CD8-positive, alpha-beta memory T cell (primary cell): Measurements from ENCODE around the gene GNG14. TPM values are rescaled to one million over a fixed set of nuclear protein-coding genes. Genes with fewer than 3 reads are reported as not detected.

ENCODE experiments used
- polyA plus RNA-seq: library from polyadenylated mRNA; unstranded; fragments of 300-500 nt; fragmentation: Illumina TruSeq; gene quantifications from one replicate; pipeline ENCODE4 v1.2.3, GENCODE V29; 2021
- total RNA-seq, 2 experiments: library from RNA; stranded (reverse); gene quantifications; one replicate each; pipeline ENCODE4 v1.2.3, GENCODE V29; 2021

GNG14 gene
- total and polyA plus RNA-seq, 3 experiments from 2014 or later: not detected

Other genes with a start within 250 kb of the GNG14 start
- 1 to 10 TPM; 4.2 to 4.6 TPM for gene ZNF443, start 247.0 kb upstream of the GNG14 start, total RNA-seq
- gene ZNF443, start 247.0 kb upstream of the GNG14 start, polyA plus RNA-seq: 2.5 TPM
- 1 to 10 TPM; 2.5 TPM for gene ZNF709, start 203.2 kb upstream of the GNG14 start, total RNA-seq
- gene ZNF709, start 203.2 kb upstream of the GNG14 start, polyA plus RNA-seq: 1.1 TPM
- 1 to 10 TPM; 7.4 to 8.0 TPM for gene ZNF564, start 136.5 kb upstream of the GNG14 start, total RNA-seq
- 16.7 TPM for gene ZNF564, start 136.5 kb upstream of the GNG14 start, polyA plus RNA-seq
- gene ZNF490, start 77.2 kb upstream of the GNG14 start, total RNA-seq: 1 to 10 TPM; 8.0 to 8.4 TPM
- gene ZNF490, start 77.2 kb upstream of the GNG14 start, polyA plus RNA-seq: 6.9 TPM
- gene ZNF791, start 77.1 kb upstream of the GNG14 start, total RNA-seq: 10 to 100 TPM; 23.6 to 23.8 TPM
- gene ZNF791, start 77.1 kb upstream of the GNG14 start, polyA plus RNA-seq: 21.3 TPM
- 10 to 100 TPM; 83.8 to 85.3 TPM for gene MAN2B1, start 21.3 kb upstream of the GNG14 start, total RNA-seq
- 76.4 TPM for gene MAN2B1, start 21.3 kb upstream of the GNG14 start, polyA plus RNA-seq
- 10 to 100 TPM; 18.8 to 19.9 TPM for gene WDR83, start 21.2 kb upstream of the GNG14 start, total RNA-seq
- gene WDR83, start 21.2 kb upstream of the GNG14 start, polyA plus RNA-seq: 13.1 TPM
- gene DHPS, start 6.1 kb upstream of the GNG14 start, total RNA-seq: 100 to 1,000 TPM; 113 to 116 TPM
- 91.8 TPM for gene DHPS, start 6.1 kb upstream of the GNG14 start, polyA plus RNA-seq
- gene FBXW9, start 8.6 kb downstream of the GNG14 start, total RNA-seq: 1 to 10 TPM; 7.9 to 8.1 TPM
- 5.9 TPM for gene FBXW9, start 8.6 kb downstream of the GNG14 start, polyA plus RNA-seq
- gene TNPO2, start 35.9 kb downstream of the GNG14 start, total RNA-seq: 100 to 1,000 TPM; 148 TPM
- gene TNPO2, start 35.9 kb downstream of the GNG14 start, polyA plus RNA-seq: 3.4 TPM
- 100 to 1,000 TPM; 243 to 247 TPM for gene TRIR, start 46.7 kb downstream of the GNG14 start, total RNA-seq
- 248 TPM for gene TRIR, start 46.7 kb downstream of the GNG14 start, polyA plus RNA-seq
- 100 to 1,000 TPM in 1 of 2 experiments, 10 to 100 TPM in 1; 96.9 to 101 TPM for gene GET3, start 49.5 kb downstream of the GNG14 start, total RNA-seq
- 72.5 TPM for gene GET3, start 49.5 kb downstream of the GNG14 start, polyA plus RNA-seq
- gene BEST2, start 63.8 kb downstream of the GNG14 start, total RNA-seq: not detected
- not detected for gene BEST2, start 63.8 kb downstream of the GNG14 start, polyA plus RNA-seq
- gene HOOK2, start 87.6 kb downstream of the GNG14 start, total RNA-seq: 10 to 100 TPM in 1 of 2 experiments, 1 to 10 TPM in 1; 9.8 to 11.4 TPM
- gene HOOK2, start 87.6 kb downstream of the GNG14 start, polyA plus RNA-seq: 2.9 TPM
- 100 to 1,000 TPM; 249 to 259 TPM for gene JUNB, start 103.5 kb downstream of the GNG14 start, total RNA-seq
- gene JUNB, start 103.5 kb downstream of the GNG14 start, polyA plus RNA-seq: 1,529 TPM
- 100 to 1,000 TPM; 183 to 184 TPM for gene PRDX2, start 113.8 kb downstream of the GNG14 start, total RNA-seq
- 257 TPM for gene PRDX2, start 113.8 kb downstream of the GNG14 start, polyA plus RNA-seq
- gene THSD8, start 114.1 kb downstream of the GNG14 start, total RNA-seq: 10 to 100 TPM; 24.6 to 31.0 TPM
- gene THSD8, start 114.1 kb downstream of the GNG14 start, polyA plus RNA-seq: not detected
- gene RNASEH2A, start 118.6 kb downstream of the GNG14 start, total RNA-seq: 10 to 100 TPM; 51.5 to 62.4 TPM
- gene RNASEH2A, start 118.6 kb downstream of the GNG14 start, polyA plus RNA-seq: 24.1 TPM
- gene RTBDN, start 146.6 kb downstream of the GNG14 start, total RNA-seq: not detected
- not detected for gene RTBDN, start 146.6 kb downstream of the GNG14 start, polyA plus RNA-seq
- gene MAST1, start 150.5 kb downstream of the GNG14 start, total RNA-seq: under 1 TPM; 0.24 to 0.38 TPM
- 1.2 TPM for gene MAST1, start 150.5 kb downstream of the GNG14 start, polyA plus RNA-seq
- 10 to 100 TPM; 20.7 to 22.4 TPM for gene DNASE2, start 193.5 kb downstream of the GNG14 start, total RNA-seq
- gene DNASE2, start 193.5 kb downstream of the GNG14 start, polyA plus RNA-seq: 61.6 TPM
- under 1 TPM; 0.84 to 0.90 TPM for gene KLF1, start 199.2 kb downstream of the GNG14 start, total RNA-seq
- not detected for gene KLF1, start 199.2 kb downstream of the GNG14 start, polyA plus RNA-seq
- gene GCDH, start 203.2 kb downstream of the GNG14 start, total RNA-seq: 10 to 100 TPM; 59.4 to 60.1 TPM
- 19.7 TPM for gene GCDH, start 203.2 kb downstream of the GNG14 start, polyA plus RNA-seq
- 1 to 10 TPM; 1.5 to 2.1 TPM for gene SYCE2, start 231.3 kb downstream of the GNG14 start, total RNA-seq
- not detected for gene SYCE2, start 231.3 kb downstream of the GNG14 start, polyA plus RNA-seq
- 100 to 1,000 TPM; 188 to 192 TPM for gene FARSA, start 245.7 kb downstream of the GNG14 start, total RNA-seq
- gene FARSA, start 245.7 kb downstream of the GNG14 start, polyA plus RNA-seq: 64.5 TPM